HT1080 (cell line): ENCODE measurements around the gene TNF. TPM values are rescaled to one million over a fixed set of nuclear protein-coding genes. Genes with fewer than 3 reads are reported as not detected.

ENCODE experiments used
- DNase-seq: peaks from one replicate; pipeline ENCODE4 v3.0.0-alpha.2; 2015; ENCODE audit warnings: low read depth
- polyA plus RNA-seq, 2 experiments: library from polyadenylated mRNA; depleted of rRNA; stranded (reverse); fragments of >200 nt; gene quantifications; 2 replicates each; pipeline ENCODE4 v1.2.3, GENCODE V29; 2015
- total RNA-seq: library from RNA; depleted of rRNA; stranded (reverse); fragments of >200 nt; shearing (Covaris generic); gene quantifications from 2 replicates; pipeline ENCODE4 v1.2.3, GENCODE V29; 2014; rRNA removed

TNF gene
- not detected in 2 replicates for total RNA-seq
- 0.08 and 0.14 TPM in 2 replicates for polyA plus RNA-seq (2015; cell fraction: cytosol; rRNA removed)
- 0.37 and 0.41 TPM in 2 replicates for polyA plus RNA-seq (2015; cell fraction: nucleus; rRNA removed)

GRCh38 chr6:31575335-31575901, at the start of gene TNF:
Gene TNF, plus strand, starts transcription at chr6:31575565. Its CDS starts 177 bp downstream, at chr6:31575742.
- no peak for DNase-seq

- DNase-seq = peak; percentile 47
Observed at GRCh38 chr6:31525932-31526591, 49.3 kb upstream of the TNF start.

GRCh38 chr6:31528307-31528777, 47.0 kb upstream of the TNF start:
- DNase-seq = no peak

GRCh38 chr6:31528821-31529328, 46.5 kb upstream of the TNF start, which contains the start of gene MCCD1:
Gene MCCD1, plus strand, starts transcription at chr6:31528962. Its CDS starts 53 bp downstream, at chr6:31529015.
- DNase-seq = no peak

- no peak for DNase-seq
Observed at GRCh38 chr6:31529329-31530150, 45.8 kb upstream of the TNF start.

- no peak for DNase-seq
Observed at GRCh38 chr6:31530659-31531058, 44.7 kb upstream of the TNF start.

GRCh38 chr6:31531162-31531561, 44.2 kb upstream of the TNF start:
- DNase-seq = no peak

- no peak for DNase-seq
Observed at GRCh38 chr6:31531771-31532643, 43.4 kb upstream of the TNF start.

GRCh38 chr6:31532644-31533454, 42.5 kb upstream of the TNF start:
- DNase-seq = no peak

GRCh38 chr6:31533455-31533841, 41.9 kb upstream of the TNF start:
- no peak for DNase-seq

GRCh38 chr6:31534011-31534410, 41.4 kb upstream of the TNF start:
- DNase-seq = no peak

GRCh38 chr6:31534521-31535040, 40.8 kb upstream of the TNF start:
- no peak for DNase-seq

GRCh38 chr6:31535538-31536324, 39.6 kb upstream of the TNF start:
- DNase-seq = no peak

- no peak for DNase-seq
Observed at GRCh38 chr6:31538805-31539400, 36.5 kb upstream of the TNF start.

GRCh38 chr6:31540640-31541039, 34.7 kb upstream of the TNF start:
- DNase-seq = no peak

- peak; percentile 55 for DNase-seq
Observed at GRCh38 chr6:31541059-31541657, 34.2 kb upstream of the TNF start.

GRCh38 chr6:31541658-31542521, 33.5 kb upstream of the TNF start, which contains the start of gene DDX39B:
Gene DDX39B, minus strand, starts transcription at chr6:31542003. Its CDS starts 1,471 bp downstream, at chr6:31540532.
- peak; percentile 94 for DNase-seq
